ENCODE results near the gene RABAC1.
"Not testable (repeated sequence)": the region's sequence is repeated elsewhere in the genome, so short reads cannot be mapped to it uniquely, and the experiment has no call there.

RABAC1 gene

GRCh38 chr19:41919948-41920712, 39.0 kb downstream of the RABAC1 start:
- DNase-seq (ENCODE audit: low read depth in 2 of 2): no peak
- TF ChIP-seq CTCF (IDR thresholded peaks at IDR 0.05; ENCODE audit: low read depth, low read length): no peak
- no peak overlapping the region for H3K4me3 ChIP-seq (replicated peaks in 1 of 2; ENCODE audit: low read depth in 2 of 2, low read length in 2 of 2)

- no peak overlapping the region for H3K4me3 ChIP-seq (replicated peaks in 1 of 2; ENCODE audit: low read depth in 2 of 2, low read length in 2 of 2)
- no peak for DNase-seq (ENCODE audit: low read depth in 2 of 2)
Measured at GRCh38 chr19:41918653-41919244, 40.4 kb downstream of the RABAC1 start.

DNA sequence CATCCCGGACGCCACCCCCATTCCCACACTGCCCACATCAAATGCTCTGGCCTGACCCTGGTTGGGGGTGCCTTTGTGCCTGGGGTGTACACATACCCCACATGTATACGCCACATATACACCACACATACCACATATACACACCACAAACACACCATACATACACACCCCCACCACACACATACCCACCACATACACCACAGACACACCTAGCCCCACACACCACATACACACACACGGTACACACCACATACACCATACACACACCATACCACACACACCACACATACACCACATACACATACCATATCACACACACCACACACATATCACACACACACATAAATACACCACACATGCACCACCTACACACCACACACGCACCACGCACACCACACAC, 41.0 kb downstream of the RABAC1 start:
- DNase-seq (ENCODE audit: low read depth in 2 of 2): no peak
- no peak overlapping the region for H3K4me3 ChIP-seq (replicated peaks in 1 of 2; ENCODE audit: low read depth in 2 of 2, low read length in 2 of 2)
- no peak for TF ChIP-seq CTCF (IDR thresholded peaks at IDR 0.05; ENCODE audit: low read depth, low read length)

More at GRCh38 chr19:41918653-41919244, 40.4 kb downstream of the RABAC1 start:
- TF ChIP-seq CTCF (IDR thresholded peaks at IDR 0.05; ENCODE audit: low read depth, low read length): no peak

GRCh38 chr19:41917676-41918075, 41.4 kb downstream of the RABAC1 start:
- no peak for DNase-seq (ENCODE audit: low read depth in 2 of 2)
- TF ChIP-seq CTCF (IDR thresholded peaks at IDR 0.05; ENCODE audit: low read depth, low read length): no peak
- no peak overlapping the region for H3K4me3 ChIP-seq (replicated peaks in 1 of 2; ENCODE audit: low read depth in 2 of 2, low read length in 2 of 2)

DNA sequence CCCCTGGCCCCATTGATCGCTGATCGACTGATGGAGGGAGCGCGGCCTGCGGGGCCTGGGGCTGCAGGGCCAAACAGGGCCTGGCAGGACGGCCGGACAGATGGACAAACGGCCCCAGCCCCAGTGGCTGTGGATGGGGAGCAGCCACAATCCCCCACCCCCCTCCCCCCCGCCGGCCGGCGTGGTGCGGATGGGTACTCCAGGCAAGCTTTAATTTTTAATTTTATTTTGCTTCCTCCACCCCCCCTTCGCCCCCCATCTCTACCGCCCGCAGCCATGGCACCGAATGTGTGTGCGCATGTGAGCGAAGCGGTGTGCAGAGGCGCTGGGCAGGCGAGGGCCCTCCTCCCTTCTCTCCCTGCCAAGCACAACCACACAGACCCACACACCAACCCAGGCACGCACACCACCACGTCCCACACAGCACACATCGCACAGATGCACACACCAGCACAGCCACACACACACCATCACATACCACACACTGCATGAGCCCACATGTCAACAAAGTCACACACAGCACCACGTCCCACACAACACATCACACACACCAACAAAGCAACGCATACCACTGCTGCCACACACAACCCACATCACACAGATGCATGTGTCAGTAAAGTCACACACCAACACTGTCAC, 43.2 kb downstream of the RABAC1 start:
- DNase-seq (ENCODE audit: low read depth in 2 of 2): no peak
- TF ChIP-seq CTCF (IDR thresholded peaks at IDR 0.05; ENCODE audit: low read depth, low read length): no peak
- no peak overlapping the region for H3K4me3 ChIP-seq (replicated peaks in 1 of 2; ENCODE audit: low read depth in 2 of 2, low read length in 2 of 2)

- DNase-seq (ENCODE audit: low read depth in 2 of 2): no peak
- no peak for TF ChIP-seq CTCF (IDR thresholded peaks at IDR 0.05; ENCODE audit: low read depth, low read length)
- H3K4me3 ChIP-seq (replicated peaks in 1 of 2; ENCODE audit: low read depth in 2 of 2, low read length in 2 of 2): no peak overlapping the region
Measured at GRCh38 chr19:41915021-41915775, 43.9 kb downstream of the RABAC1 start.

GRCh38 chr19:41914424-41914834, 44.7 kb downstream of the RABAC1 start:
- H3K4me3 ChIP-seq (replicated peaks in 1 of 2; ENCODE audit: low read depth in 2 of 2, low read length in 2 of 2); DNase-seq (ENCODE audit: low read depth in 2 of 2): not testable (repeated sequence)

All from cardiac fibroblast (primary cell).